ENCODE results near the gene PLD1. TPM values are rescaled to one million over a fixed set of nuclear protein-coding genes. Genes with fewer than 3 reads are reported as not detected.

Gene PLD1
- total and polyA plus RNA-seq, 7 donors: 0.73 to 6.7 (median 1.9) TPM

DNA sequence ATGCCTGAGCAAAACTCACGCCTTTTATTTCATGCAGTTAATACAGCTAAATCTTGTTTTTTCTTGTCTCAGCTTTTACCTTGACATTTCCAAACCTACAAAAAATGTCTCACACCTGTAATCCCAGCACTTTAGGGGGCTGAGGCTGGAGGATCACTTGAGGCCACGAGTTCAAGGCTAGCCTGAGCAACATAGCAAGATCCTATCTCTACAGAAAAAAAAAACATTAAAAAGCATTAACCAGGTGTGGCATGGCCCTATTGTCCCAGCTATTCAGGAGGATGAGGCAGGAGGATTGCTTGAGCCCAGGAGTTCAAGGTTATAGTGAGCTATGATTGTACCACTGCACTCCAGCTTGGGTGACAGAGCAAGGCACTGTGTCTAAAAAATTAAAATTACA is 29.0 kb upstream of the PLD1 start:
- H3K4me1 ChIP-seq: peaks cover 12% of the 10 kb centered on the region
- intact Hi-C loops (cut with DNase I): loop anchor here in 1 of 2 donors (10.0 kb wide), 1 partner anchor 194 kb away; no protein-coding TSS in a partner anchor
- no peak for ATAC-seq

DNA sequence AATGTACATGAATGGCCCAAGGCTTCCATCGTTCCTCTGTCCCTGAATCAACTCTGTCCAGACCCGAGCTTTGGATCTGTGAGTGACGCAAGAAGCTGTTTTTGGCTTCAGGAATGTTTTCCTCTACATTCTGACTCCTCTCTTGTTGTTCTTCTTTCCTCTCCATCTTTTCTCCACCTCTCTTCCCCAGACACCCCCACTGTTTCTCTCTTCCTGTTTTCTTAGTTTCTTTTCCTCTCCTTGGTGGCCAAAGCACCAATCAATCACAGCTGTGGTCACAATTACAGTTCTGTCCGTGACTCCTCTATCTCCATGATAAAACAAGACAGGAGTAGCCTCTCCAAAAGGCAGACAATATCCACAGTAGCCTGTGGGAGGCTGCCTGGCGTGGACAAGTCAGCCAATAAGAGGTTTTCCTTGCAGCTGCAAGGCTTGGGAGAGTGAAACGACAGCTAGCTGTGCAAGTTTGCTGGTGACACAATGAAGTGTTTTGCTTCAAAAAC is 28.0 kb upstream of the PLD1 start:
- H3K4me1 ChIP-seq: peaks cover 17% of the 10 kb centered on the region
- peak overlapping the region; percentile 36 for H3K27ac ChIP-seq
- ATAC-seq (peak; percentile 20 to 66 (median 53)), DNase-seq (peak; percentile 34 to 77)
- TF ChIP-seq, protein P1, sequence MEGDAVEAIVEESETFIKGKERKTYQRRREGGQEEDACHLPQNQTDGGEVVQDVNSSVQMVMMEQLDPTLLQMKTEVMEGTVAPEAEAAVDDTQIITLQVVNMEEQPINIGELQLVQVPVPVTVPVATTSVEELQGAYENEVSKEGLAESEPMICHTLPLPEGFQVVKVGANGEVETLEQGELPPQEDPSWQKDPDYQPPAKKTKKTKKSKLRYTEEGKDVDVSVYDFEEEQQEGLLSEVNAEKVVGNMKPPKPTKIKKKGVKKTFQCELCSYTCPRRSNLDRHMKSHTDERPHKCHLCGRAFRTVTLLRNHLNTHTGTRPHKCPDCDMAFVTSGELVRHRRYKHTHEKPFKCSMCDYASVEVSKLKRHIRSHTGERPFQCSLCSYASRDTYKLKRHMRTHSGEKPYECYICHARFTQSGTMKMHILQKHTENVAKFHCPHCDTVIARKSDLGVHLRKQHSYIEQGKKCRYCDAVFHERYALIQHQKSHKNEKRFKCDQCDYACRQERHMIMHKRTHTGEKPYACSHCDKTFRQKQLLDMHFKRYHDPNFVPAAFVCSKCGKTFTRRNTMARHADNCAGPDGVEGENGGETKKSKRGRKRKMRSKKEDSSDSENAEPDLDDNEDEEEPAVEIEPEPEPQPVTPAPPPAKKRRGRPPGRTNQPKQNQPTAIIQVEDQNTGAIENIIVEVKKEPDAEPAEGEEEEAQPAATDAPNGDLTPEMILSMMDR (IDR thresholded peaks at IDR 0.05): no peak
- no peaks in the 10 kb centered on the region for H3K36me3 ChIP-seq (ENCODE audit: insufficient read depth in 1 of 2, low read depth in 1 of 2)
- 8 to 21% (median 13%) methylated on average over 6 of the region's 6 CpGs for WGBS, 3 donors
- intact Hi-C loops (cut with DNase I): loop anchor here in 1 of 2 donors (10.0 kb wide), 1 partner anchor 193 kb away; no protein-coding TSS in a partner anchor
- H3K27me3 ChIP-seq (ENCODE audit: insufficient read depth in 3 of 3, low read length in 2 of 3): no peaks in the 10 kb centered on the region
- H3K9me3 ChIP-seq: no peaks in the 10 kb centered on the region
- H3K4me3 ChIP-seq: no peak overlapping the region

More for the DNA sequence above, 29.0 kb upstream of the PLD1 start:
- H3K27ac ChIP-seq: no peak overlapping the region
- no peaks in the 10 kb centered on the region for H3K36me3 ChIP-seq (ENCODE audit: insufficient read depth in 1 of 2, low read depth in 1 of 2)
- no peak for DNase-seq
- H3K27me3 ChIP-seq (ENCODE audit: insufficient read depth in 3 of 3, low read length in 2 of 3): no peaks in the 10 kb centered on the region
- WGBS, 3 donors: 95 to 96% (median 95%) methylated on average over 2 of the region's 2 CpGs
- TF ChIP-seq, protein P1 (IDR thresholded peaks at IDR 0.05): no peak
- H3K4me3 ChIP-seq: no peak overlapping the region
- no peaks in the 10 kb centered on the region for H3K9me3 ChIP-seq

DNA sequence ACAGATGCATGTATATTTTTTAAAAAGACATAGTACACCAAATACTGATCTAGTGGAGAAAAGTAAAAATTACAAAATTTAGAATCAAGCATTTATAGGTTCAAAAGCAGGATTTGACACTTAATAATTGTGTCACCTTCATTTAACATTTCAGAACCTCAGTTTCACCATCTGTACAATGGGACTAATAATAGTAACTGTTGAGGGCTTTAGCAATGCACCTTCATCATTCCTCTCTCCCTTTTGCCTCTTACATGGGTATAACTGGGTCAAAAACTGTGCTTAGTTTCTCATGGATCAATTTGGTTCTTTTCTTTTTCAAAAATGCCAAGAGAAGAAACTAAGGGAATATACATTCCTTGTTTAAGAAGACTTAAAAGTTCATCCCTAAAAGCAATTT is 27.4 kb upstream of the PLD1 start:
- Histone ChIP-seq H3K36me3 (ENCODE audit: insufficient read depth in 1 of 2, low read depth in 1 of 2) (no peaks in the 10 kb centered on the region), H3K27me3 (ENCODE audit: insufficient read depth in 3 of 3, low read length in 2 of 3) (no peaks in the 10 kb centered on the region), H3K27ac (peak overlapping the region; percentile 36), H3K4me1 (peaks cover 17% of the 10 kb centered on the region), H3K4me3 (no peak overlapping the region), H3K9me3 (no peaks in the 10 kb centered on the region)
- no peak for DNase-seq
- intact Hi-C loops (cut with DNase I): loop anchor here in 1 of 2 donors (10.0 kb wide), 1 partner anchor 193 kb away; no protein-coding TSS in a partner anchor
- no peak for ATAC-seq
- TF ChIP-seq, protein P1 (IDR thresholded peaks at IDR 0.05): no peak

DNA sequence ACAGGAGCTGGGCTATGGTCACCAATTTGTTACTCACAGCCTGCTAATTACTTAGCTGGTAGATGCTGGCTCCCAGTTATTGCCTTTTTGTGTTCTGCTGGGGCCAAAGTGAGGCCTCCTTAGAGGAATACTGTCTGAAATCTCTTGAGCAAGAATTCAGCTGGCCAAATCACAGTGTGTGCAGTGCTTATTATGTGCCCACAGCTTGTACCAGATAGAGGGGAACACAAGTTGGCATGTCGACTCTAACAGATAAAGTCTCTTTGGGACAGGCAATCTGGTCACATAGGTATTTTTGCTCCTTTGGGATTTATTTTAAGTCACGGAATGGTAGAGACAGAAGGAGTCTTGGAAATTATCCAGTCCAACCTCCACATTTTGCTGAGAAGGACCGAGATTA is 26.6 kb upstream of the PLD1 start:
- H3K4me3 ChIP-seq: no peak overlapping the region
- ATAC-seq (no peak), DNase-seq (no peak)
- H3K4me1 ChIP-seq: peaks cover 17% of the 10 kb centered on the region
- no peaks in the 10 kb centered on the region for H3K36me3 ChIP-seq (ENCODE audit: insufficient read depth in 1 of 2, low read depth in 1 of 2)
- intact Hi-C loops (cut with DNase I): loop anchor here in 1 of 2 donors (10.0 kb wide), 1 partner anchor 192 kb away; no protein-coding TSS in a partner anchor
- TF ChIP-seq, protein P1 (IDR thresholded peaks at IDR 0.05): no peak
- H3K27ac ChIP-seq: no peak overlapping the region
- 88 to 92% (median 90%) methylated on average over 3 of the region's 3 CpGs for WGBS, 3 donors
- H3K27me3 ChIP-seq (ENCODE audit: insufficient read depth in 3 of 3, low read length in 2 of 3): no peaks in the 10 kb centered on the region
- H3K9me3 ChIP-seq: no peaks in the 10 kb centered on the region

DNA sequence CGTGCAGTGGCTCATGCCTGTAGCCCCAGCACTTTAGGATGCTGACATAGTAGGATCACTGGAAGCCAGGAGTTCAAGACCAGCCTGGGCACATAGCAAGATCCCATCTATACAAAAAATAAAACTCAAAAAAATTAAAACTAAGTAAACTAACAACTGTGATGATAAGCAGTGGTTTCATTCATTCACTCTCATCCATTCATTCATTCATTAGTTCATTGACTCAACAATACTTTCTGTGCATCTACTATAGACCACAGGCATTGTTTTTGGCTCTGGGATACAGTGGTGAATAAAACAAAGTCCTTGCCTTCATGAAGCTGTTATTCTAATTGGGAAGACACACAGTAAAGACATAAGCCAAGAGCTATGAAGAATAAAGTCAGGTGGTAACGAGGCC is 25.3 kb upstream of the PLD1 start:
- 78 to 90% (median 85%) methylated on average over 2 of the region's 2 CpGs for WGBS, 3 donors
- intact Hi-C loops (cut with DNase I): loop anchor here (2.0 to 10.0 kb wide), 2 partner anchors 191 kb away; no protein-coding TSS in a partner anchor

More for the DNA sequence above, 25.3 kb upstream of the PLD1 start:
- H3K27me3 ChIP-seq (ENCODE audit: insufficient read depth in 3 of 3, low read length in 2 of 3): no peaks in the 10 kb centered on the region
- H3K27ac ChIP-seq: no peak overlapping the region
- H3K9me3 ChIP-seq: no peaks in the 10 kb centered on the region
- DNase-seq (no peak), ATAC-seq (no peak)
- peaks cover 17% of the 10 kb centered on the region for H3K4me1 ChIP-seq
- H3K4me3 ChIP-seq: no peak overlapping the region
- H3K36me3 ChIP-seq (ENCODE audit: insufficient read depth in 1 of 2, low read depth in 1 of 2): no peaks in the 10 kb centered on the region
- TF ChIP-seq, protein P1 (IDR thresholded peaks at IDR 0.05): no peak

Measured in psoas muscle (tissue), 8 donors.